ENCODE data around the gene VSTM1. TPM values are rescaled to one million over a fixed set of nuclear protein-coding genes. Genes with fewer than 3 reads are reported as not detected.

The VSTM1 gene
- total RNA-seq, 4 donors from 2014 or later: not detected

- Histone ChIP-seq H3K9me3 (peaks cover 0 to 26% (median 3%) of the 10 kb centered on the region in 3 donors), H3K4me1 (no peaks in the 10 kb centered on the region), H3K27ac (no peak overlapping the region), H3K4me3 (no peak overlapping the region), H3K27me3 (no peaks in the 10 kb centered on the region), H3K36me3 (no peaks in the 10 kb centered on the region)
- TF ChIP-seq, protein P1, sequence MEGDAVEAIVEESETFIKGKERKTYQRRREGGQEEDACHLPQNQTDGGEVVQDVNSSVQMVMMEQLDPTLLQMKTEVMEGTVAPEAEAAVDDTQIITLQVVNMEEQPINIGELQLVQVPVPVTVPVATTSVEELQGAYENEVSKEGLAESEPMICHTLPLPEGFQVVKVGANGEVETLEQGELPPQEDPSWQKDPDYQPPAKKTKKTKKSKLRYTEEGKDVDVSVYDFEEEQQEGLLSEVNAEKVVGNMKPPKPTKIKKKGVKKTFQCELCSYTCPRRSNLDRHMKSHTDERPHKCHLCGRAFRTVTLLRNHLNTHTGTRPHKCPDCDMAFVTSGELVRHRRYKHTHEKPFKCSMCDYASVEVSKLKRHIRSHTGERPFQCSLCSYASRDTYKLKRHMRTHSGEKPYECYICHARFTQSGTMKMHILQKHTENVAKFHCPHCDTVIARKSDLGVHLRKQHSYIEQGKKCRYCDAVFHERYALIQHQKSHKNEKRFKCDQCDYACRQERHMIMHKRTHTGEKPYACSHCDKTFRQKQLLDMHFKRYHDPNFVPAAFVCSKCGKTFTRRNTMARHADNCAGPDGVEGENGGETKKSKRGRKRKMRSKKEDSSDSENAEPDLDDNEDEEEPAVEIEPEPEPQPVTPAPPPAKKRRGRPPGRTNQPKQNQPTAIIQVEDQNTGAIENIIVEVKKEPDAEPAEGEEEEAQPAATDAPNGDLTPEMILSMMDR (IDR thresholded peaks at IDR 0.05): no peak
- no peak for TF ChIP-seq POLR2A (IDR thresholded peaks at IDR 0.05)
- DNase-seq: no peak
- intact Hi-C loops (cut with DNase I): no loop called here
- 65 to 69% methylated on average over 2 to 3 of the region's 3 CpGs for WGBS, 2 donors
Observed at GRCh38 chr19:54084410-54084809, 20.7 kb upstream of the VSTM1 start.

DNA sequence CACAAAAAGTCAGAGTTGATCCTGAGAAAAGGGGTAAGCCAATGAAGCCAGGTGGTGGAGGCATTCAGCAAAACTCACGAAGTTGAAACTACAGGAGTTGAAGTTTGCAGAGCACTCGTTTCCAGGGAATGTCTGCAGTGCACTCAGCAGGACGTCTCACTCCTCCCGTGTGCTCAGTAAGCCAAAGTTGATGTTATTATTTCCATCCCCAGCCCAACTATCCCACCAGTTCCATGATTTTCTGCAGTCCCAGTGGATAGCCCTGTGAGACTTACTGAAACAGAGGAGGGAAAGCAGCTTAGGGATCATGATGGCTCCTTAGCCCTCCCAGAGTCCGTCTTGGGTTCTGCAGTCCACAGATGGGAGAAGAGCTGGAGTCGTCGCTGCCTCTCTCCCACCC, 17.3 kb upstream of the VSTM1 start, which contains the start of gene TARM1:
Gene TARM1 (minus strand): TSS at position 334 of the 400 bp plus-strand sequence. CDS start 25 bp downstream, at position 309.
- intact Hi-C loops (cut with DNase I): no loop called here
- H3K36me3 ChIP-seq: no peaks in the 10 kb centered on the region
- H3K27me3 ChIP-seq: no peaks in the 10 kb centered on the region
- TF ChIP-seq, protein P1 (IDR thresholded peaks at IDR 0.05): no peak
- TF ChIP-seq POLR2A (IDR thresholded peaks at IDR 0.05): no peak
- H3K4me3 ChIP-seq: no peak within 1 kb of the TSS
- no peak for DNase-seq
- H3K4me1 ChIP-seq: no peaks in the 10 kb centered on the region
- peaks cover 0 to 26% (median 3%) of the 10 kb centered on the region in 3 donors for H3K9me3 ChIP-seq
- H3K27ac ChIP-seq: no peak within 1 kb of the TSS
- WGBS, 2 donors: 77 to 82% methylated on average over 7 of the region's 7 CpGs

DNA sequence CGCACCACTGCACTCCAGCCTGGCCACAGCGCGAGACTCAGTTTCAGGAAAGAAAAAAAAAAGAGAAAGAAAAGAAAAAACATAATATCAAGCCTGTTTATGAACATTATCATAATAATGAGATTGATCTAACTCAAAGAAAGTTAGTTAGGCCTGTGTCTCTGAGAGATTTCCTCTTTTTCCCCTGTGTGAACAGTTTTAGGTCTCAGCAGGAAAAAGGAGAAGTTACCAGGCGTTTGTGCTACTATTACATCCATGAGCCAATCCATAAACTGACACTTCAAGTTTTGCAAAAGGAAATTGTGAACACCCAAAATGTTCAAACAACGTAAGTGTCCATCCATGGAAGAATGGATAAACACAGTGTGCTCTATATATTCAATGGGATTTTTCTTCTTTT, 13.6 kb upstream of the VSTM1 start:
- Histone ChIP-seq H3K9me3 (peaks cover 0 to 16% (median 0%) of the 10 kb centered on the region in 3 donors), H3K27me3 (no peaks in the 10 kb centered on the region), H3K27ac (no peak overlapping the region), H3K4me1 (no peaks in the 10 kb centered on the region), H3K4me3 (no peak overlapping the region), H3K36me3 (no peaks in the 10 kb centered on the region)
- TF ChIP-seq POLR2A (IDR thresholded peaks at IDR 0.05): no peak
- TF ChIP-seq, protein P1 (IDR thresholded peaks at IDR 0.05): no peak
- WGBS, 2 donors: 59 to 75% methylated on average over 5 of the region's 5 CpGs
- intact Hi-C loops (cut with DNase I): no loop called here
- DNase-seq: no peak

GRCh38 chr19:54074851-54075250, 11.2 kb upstream of the VSTM1 start:
- 56 to 75% methylated on average over 8 of the region's 9 CpGs for WGBS, 2 donors
- H3K27ac ChIP-seq: no peak overlapping the region

DNA sequence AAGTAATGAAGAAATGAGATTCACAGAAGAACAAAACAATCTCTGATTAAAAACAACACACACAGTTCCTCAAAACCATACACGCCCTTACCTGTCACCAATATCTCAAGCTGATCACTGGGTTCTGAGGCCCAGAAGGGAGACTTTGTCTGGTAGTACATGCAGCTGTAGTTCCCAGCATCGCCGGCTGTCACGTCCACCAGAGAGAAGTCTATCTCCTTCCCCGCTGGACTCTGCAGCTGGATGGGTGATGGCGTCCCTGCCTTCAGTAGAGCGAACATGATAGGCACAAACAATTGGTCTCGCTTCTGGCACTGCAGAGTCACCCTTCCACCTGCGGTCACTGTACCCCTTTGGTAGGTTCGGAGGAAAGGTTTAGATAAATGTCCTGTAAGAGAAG, 10.1 kb upstream of the VSTM1 start:
- no peaks in the 10 kb centered on the region for H3K27me3 ChIP-seq
- TF ChIP-seq, protein P1 (IDR thresholded peaks at IDR 0.05): no peak
- no peak for TF ChIP-seq POLR2A (IDR thresholded peaks at IDR 0.05)
- intact Hi-C loops (cut with DNase I): no loop called here
- WGBS, 2 donors: 87 to 89% methylated on average over 9 to 10 of the region's 10 CpGs
- no peaks in the 10 kb centered on the region for H3K36me3 ChIP-seq
- DNase-seq: no peak
- peaks cover 0 to 11% (median 9%) of the 10 kb centered on the region in 3 donors for H3K9me3 ChIP-seq
- H3K4me3 ChIP-seq: no peak overlapping the region
- no peak overlapping the region for H3K27ac ChIP-seq
- no peaks in the 10 kb centered on the region for H3K4me1 ChIP-seq

More at GRCh38 chr19:54074851-54075250, 11.2 kb upstream of the VSTM1 start:
- TF ChIP-seq, protein P1 (IDR thresholded peaks at IDR 0.05): no peak
- TF ChIP-seq POLR2A (IDR thresholded peaks at IDR 0.05): no peak
- intact Hi-C loops (cut with DNase I): no loop called here
- Histone ChIP-seq H3K27me3 (no peaks in the 10 kb centered on the region), H3K36me3 (no peaks in the 10 kb centered on the region), H3K4me3 (no peak overlapping the region), H3K4me1 (no peaks in the 10 kb centered on the region), H3K9me3 (peaks cover 0 to 5% (median 1%) of the 10 kb centered on the region in 3 donors)
- no peak for DNase-seq

Data from esophagus squamous epithelium (tissue), 5 donors.